Measurements from ENCODE around the gene NFS1.

The NFS1 gene

DNA sequence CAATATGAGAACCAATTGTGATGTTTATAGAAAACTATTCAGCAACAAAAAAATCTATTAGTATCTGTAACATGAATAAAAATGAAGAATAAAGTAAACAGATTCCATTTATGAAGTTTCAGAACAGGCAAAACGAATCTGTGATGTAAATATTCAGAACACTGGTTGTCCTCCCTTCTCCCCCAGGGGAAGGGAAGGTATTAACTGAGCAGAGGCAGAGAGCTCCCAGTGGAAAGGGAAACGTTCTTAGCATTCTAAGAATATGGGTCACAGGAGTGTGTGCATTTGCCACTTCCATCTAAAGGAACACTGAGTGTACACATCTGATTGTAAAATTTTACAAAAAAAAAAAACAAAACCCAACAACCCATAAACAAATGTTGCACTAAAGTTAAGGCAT is 60.4 kb downstream of the NFS1 start:
- no peak overlapping the region for H3K27ac ChIP-seq
- TF ChIP-seq, protein P1, sequence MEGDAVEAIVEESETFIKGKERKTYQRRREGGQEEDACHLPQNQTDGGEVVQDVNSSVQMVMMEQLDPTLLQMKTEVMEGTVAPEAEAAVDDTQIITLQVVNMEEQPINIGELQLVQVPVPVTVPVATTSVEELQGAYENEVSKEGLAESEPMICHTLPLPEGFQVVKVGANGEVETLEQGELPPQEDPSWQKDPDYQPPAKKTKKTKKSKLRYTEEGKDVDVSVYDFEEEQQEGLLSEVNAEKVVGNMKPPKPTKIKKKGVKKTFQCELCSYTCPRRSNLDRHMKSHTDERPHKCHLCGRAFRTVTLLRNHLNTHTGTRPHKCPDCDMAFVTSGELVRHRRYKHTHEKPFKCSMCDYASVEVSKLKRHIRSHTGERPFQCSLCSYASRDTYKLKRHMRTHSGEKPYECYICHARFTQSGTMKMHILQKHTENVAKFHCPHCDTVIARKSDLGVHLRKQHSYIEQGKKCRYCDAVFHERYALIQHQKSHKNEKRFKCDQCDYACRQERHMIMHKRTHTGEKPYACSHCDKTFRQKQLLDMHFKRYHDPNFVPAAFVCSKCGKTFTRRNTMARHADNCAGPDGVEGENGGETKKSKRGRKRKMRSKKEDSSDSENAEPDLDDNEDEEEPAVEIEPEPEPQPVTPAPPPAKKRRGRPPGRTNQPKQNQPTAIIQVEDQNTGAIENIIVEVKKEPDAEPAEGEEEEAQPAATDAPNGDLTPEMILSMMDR (IDR thresholded peaks at IDR 0.05), result no peak

DNA sequence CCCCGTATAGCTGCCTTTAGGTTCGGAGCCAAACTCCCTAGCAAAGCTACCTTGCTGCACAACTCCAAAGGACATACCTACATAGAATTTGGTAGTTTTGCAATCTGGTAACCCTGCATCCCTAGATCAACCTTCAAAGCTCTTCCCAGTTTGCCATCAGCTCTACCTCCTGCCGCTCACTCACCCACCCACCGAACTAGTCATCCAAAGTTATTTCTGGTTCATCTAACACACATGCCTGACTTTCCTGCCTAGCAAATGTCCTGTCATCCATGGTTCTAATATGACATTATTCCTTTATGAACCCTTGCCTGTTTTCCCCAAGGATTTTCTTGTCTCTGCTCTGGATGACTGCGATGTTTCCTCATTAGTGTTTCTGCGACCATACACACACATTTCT is 61.9 kb downstream of the NFS1 start:
- H3K27ac ChIP-seq, result no peak overlapping the region
- no peak for TF ChIP-seq ZFX (IDR thresholded peaks at IDR 0.05; ENCODE audit: borderline replicate concordance)
- TF ChIP-seq, protein P1 (IDR thresholded peaks at IDR 0.05), result no peak

DNA sequence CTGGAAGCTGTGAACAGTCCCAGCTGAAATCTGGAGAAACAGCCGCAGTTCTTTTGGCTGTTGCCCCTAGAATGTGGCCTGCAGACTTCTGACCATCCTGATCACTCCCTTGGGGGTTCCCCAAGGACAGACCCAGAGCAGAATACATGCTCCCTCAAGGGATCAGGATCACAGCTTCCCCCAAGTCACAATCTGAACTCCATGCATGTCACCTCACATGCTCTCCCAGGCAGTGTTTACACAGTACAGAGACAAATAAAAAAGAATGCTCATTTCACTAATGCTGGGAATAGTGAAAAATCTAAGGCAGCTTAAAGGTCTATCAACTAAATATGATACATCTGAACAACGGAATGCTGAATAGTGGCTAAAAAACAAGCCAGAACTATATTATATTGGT is 63.1 kb downstream of the NFS1 start:
- no peak overlapping the region for H3K27ac ChIP-seq
- TF ChIP-seq, protein P1 (IDR thresholded peaks at IDR 0.05), result no peak

DNA sequence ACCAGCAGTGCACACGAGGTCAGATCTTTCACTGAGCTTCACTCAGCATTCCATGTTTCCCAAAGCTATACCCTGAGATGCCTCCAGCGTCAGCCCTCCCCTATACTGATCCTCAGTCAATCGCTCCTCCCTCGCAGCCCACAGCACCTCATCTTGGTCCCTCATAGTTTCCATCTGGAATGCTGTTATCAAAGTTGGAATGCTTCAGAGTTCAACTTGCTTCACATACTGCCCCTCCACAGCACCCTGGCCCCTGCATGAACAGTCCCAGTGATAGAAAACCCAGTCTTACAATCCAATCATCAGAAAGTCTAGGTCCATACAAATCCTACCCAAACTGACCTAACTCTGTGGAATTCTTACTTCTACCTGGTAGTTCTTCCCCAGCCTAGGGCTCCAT is 63.5 kb downstream of the NFS1 start:
- H3K27ac ChIP-seq, result no peak overlapping the region
- TF ChIP-seq ZFX (IDR thresholded peaks at IDR 0.05; ENCODE audit: borderline replicate concordance), result no peak
- TF ChIP-seq, protein P1 (IDR thresholded peaks at IDR 0.05), result no peak

DNA sequence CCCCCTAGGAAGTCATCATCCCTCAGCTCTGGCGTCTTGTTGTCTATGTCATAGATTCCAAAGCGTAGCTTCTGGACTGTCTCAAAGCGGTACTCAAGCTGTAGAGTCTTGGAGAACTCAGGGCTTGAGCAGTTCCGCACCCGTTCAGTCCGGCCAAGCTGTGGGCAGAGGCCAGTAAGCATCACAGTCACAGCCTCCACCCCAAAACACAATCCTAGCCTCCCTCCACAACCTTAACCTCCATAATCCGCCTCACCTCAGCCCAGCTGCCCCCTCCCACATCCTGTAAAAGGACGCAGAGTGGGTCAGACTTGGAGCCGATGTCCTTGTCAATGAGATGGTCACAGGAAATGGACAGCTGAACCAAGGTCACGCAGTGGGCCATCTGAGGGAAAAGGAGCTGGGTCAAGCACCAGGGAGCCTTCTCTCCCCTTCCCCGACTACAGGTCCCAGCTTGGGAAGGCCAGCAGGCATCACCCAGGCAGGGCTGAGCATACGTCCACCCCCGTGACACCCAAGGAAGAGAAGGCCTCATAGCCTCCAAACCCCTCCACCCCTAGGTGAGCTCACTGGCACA is 66.5 kb downstream of the NFS1 start:
- TF ChIP-seq, protein P1 (IDR thresholded peaks at IDR 0.05), result no peak
- no peak for TF ChIP-seq ZFX (IDR thresholded peaks at IDR 0.05; ENCODE audit: borderline replicate concordance)
- H3K27ac ChIP-seq, result no peak overlapping the region

DNA sequence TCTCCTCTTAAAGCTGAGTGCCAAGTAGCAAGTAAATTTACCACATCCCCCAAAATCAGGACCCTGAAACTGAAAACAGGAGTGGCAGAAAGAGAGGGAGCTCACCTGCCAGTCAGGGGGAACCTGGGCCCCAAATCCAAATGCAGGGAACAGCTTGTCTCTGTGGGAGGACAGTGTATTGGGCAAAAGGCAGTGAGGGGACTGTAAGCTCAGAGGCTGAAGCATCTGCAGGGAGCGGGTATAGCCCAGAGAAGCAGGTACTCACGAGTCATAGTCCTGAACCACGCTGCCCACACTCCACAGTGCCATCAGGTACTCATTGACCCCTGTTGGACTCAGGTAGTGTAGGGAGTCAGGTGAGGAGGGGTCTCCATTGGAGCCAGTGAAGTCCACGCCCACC is 68.5 kb downstream of the NFS1 start:
- H3K27ac ChIP-seq, result no peak overlapping the region
- TF ChIP-seq, protein P1 (IDR thresholded peaks at IDR 0.05), result no peak
- TF ChIP-seq ZFX (IDR thresholded peaks at IDR 0.05; ENCODE audit: borderline replicate concordance), result no peak

DNA sequence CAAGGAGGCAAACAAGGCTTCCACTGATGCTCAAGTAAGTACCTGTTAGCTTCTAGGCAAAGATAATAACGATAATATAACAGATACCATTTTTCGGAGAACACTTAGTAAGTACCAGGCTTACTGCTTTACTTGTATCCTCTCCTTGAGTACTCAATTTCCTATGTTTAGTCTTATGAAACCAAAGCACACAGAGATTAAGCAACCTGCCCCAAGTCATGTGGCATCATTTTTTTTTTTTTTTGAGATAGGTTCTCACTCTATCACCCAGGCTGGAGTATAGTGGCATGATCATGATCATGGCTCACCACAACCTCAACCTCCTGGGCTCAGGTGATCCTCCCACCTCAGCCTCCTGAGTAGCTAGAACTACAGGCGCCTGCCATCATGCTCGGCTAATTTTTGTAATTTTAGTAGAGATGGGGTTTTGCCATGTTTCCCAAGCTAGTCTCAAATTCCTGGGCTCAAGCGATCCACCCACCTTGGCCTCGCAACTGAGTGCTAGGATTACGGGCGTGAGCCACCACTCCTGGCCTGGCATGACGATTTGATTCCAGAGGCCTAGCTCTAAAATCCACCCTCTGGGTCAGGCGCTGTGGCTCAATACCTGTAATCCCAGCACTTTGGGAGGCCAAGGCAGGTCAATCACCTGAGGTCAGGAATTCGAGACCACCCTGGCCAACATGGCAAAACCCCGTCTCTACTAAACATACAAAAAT is 69.6 kb downstream of the NFS1 start:
- TF ChIP-seq, protein P1 (IDR thresholded peaks at IDR 0.05), result no peak
- TF ChIP-seq ZFX (IDR thresholded peaks at IDR 0.05; ENCODE audit: borderline replicate concordance), result no peak

More for the DNA sequence above, 69.6 kb downstream of the NFS1 start:
- no peak overlapping the region for H3K27ac ChIP-seq

Data from 22Rv1 (cell line).